ENCODE measurements around the gene FADS1.

FADS1 gene

DNA sequence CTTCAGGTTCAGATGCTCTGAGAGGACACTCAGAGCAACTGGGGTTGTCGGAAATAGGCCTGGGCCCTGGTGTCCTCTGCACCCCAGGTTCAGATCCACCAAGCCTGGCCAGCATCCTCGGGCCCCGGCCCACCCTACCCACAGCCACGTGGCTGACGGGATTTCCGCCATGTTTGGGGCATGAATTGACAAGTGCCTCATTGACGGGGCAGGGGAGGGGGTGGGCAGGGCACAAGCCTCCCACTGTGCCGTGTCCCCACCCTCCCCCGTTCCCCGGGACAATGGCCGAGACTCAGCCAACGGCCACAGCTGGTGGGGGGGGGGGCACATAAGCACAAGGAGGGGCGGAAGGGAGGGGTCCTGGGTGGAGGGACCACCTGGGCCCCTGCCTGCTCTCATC is 55.9 kb downstream of the FADS1 start:
- no peak for DNase-seq (ENCODE audit: low read depth)

DNA sequence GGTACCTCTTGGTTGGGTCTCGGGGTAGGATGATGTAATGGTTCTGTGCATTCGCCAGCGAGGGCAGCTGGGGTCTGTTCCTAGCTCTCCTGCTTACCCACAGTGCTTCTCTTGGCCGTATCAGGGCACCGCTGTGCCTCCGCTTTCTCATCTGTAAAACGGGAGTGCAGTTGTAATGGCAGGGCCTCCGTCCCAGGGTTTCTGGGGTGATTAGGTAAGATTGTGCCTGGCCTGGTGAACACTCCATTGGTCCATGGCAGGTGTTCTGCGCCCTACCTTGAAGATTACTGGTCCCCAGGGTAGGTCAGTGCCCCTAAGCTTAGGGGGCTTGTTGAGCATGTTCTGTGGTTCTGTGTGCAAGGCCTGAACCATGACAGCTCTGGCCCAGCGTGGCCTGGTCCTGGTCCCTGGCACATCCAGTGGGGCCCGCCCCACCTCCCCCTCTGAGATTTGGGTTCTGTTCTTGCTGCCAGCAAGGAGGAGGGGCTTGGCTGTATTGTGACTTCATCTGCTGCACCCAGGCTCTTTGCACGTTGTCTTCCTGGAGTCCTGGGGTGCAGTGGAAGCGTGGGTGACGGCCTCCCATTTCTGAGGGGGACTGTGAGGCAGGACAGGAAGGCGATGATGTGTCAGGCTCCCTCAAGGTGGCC is 59.5 kb downstream of the FADS1 start:
- DNase-seq (ENCODE audit: low read depth), result no peak

DNA sequence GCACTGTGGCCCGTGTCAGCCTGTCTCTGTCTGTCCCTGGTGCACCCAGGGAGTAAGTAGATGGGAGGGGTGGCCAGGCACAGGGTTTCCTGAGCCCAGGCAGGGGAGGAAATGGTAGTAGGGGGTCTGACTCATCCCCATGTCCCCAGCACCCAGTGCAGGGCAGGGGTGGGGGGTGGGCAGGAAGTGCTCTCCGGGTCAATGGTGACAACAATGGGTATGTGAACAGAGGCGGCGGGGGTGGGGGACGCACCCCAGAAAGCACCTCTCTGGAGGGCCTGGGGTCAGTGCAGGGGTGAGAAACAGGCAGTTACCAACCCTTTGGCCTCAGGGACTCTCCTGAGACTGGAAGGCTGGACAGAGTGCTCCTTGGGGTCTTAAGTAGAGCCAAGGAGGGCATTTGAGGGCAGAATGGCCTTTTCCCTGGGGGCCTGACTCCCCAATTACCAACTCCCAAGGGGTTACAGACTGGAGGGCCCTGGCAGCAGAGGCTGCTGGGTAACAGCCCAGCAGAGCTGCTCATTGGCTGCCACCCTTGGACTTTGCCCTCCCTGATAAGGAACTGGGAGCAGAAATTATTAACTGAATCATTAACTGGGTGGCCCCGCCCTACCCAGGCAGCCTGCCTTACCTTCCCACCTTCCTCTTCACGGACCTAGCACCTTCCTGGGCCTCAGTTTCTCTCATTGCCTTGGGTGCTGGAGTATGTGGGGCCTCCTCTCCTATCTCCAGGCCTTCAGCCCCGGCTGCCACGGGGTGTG is 60.2 kb downstream of the FADS1 start:
- DNase-seq (ENCODE audit: low read depth), result peak; percentile 15

DNA sequence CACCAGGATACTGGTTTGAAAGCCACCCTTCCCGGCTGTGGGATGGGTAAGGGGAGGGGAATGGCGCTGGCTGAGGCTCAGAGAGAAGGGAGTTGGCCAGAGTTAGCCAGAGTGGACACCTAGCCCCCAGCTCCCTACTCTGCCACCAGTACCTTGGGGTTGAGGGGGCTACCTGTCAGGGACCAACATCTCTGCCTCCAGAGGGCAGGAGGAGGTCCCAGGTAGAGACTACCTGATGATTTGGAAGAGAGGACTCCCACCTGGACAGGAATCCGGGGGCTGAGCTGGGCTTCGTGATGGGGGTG is 60.7 kb downstream of the FADS1 start:
- DNase-seq (ENCODE audit: low read depth), result no peak

DNA sequence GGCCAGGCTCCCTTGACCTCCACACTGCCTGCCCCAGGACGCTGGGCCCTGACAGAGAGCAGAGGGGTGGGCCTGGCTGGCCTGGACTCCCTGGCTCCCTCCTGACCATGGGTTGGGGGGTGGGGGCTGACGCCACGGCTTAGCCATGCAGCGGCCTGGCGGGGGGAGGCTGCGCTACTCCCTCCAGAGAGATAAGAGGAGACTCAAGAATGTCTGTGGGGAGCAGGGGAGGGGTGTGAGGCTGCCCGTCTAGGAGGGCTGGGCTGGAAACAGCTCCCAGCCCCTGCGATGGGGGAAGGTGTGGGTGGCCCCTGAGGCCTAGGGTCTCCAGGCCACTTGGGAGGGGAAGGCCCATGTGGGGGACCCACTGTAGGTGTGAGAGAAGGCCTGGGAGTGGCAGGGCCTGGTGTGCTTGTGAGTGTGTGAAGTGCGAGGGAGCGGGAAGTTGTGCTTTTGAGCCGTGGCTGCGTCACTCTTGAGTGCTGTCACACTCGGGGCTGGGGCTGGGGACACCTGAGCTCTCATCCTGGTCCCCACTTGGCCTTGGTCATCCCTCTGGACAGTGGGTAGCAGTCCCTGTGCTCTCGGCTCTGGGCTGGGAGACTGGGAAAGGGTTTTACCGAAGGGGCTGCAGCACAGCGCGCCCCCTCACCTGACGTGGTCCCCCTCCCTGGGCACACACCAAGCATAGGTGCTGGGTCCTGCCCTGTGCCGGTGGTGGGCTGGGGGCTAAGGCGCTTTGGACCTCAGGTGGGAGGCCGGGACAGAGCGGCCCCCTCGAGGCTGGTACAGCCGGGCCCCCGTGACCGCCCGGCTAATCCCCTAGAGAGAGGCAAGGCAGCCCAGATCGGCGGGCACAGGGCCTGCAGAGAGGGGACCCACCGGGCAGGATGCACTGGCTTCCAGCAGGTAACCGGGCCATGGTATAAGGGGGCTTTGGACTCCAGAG is 62.0 kb downstream of the FADS1 start:
- DNase-seq (ENCODE audit: low read depth), result no peak

DNA sequence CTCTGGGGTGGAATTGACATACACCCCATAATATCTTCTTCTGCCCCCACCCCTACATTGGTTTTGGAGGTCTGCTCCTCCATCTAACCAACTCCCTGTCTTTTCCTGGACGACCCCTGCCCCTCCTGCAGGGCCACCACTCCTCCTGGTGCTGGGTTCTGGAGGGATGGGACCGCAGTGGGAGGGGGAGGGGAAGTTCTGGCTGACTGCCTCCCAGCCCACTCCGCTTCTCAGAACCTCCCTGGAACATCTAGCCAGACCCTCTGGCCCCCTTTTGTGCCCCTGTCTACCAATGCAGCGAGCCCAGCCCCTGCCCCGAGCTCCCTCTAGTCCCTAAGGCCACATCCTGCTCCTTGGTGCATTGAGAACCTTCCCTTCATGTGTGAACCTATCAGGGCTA is 63.1 kb downstream of the FADS1 start:
- no peak for DNase-seq (ENCODE audit: low read depth)

DNA sequence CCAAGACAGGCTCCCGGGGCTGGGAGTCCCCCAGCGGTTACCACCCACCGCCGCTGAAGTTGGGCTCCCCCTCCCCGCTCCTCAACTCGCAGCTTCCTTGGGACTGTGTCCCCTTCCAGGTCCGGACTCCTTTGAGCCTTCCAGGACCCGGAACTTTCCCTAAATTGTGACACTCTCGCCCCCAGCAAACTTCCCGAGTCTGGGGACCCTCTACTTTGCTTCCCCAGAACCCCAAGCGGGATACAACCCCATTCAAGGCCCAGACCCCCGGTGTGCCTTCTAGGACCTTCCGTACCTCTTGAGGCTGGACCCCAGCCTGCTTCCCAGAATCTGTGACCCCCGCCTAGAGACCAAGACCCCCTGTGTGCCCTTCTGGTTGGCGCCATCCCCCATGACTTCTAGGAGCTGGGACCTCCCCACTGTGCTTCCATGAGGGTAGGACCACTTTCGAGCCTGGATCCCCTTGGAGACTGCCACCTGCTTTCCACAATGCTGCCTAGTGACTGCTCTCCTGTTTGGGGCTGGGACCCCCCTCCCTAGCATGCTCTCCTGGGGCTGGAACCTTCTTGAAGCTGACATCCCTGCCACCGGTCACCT is 63.8 kb downstream of the FADS1 start:
- no peak for DNase-seq (ENCODE audit: low read depth)

DNA sequence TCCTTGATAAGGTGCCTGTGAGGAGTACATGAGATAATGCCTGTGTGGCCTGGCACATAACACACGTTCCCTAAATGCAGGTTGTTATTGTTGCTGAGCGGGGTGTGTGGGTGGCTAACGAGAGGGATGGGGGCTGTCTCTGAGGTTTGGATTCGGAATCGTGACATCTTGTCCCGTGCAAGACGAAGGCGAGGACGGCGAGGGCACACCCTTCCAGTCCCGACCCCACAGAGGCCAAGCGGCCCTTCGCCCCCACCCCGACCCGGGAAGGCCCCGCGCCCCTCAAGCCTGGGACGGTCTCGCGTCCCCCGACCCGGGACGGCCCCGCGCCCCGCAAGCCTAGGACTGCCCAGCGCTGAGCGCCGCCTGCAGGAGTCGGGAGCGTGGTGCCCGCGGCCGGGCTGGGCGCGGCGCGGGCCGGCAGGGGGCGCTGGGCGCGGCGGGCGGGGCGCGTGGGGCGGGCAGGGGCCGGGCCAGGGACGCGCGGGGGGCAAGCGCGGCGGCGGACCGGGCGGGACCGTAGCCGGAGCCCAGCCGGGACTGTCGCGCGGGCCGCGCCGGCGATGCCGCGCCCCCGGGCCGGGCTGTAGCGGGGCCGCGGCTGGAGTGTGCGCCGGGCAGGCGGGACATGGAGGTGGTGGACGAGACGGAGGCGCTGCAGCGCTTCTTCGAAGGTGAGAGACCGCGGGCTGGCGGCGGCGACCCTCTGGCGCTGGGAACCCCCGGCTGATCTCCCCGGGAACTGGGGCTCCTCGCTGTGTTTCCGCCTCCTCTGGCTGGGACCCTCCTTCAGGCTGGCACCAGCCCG is 64.5 kb downstream of the FADS1 start, which contains the start of gene MYRF:
TSS of gene MYRF (plus strand) at position 520 of the 808 bp plus-strand sequence. CDS start at position 629, 109 bp downstream.
- peak; percentile 67 for DNase-seq (ENCODE audit: low read depth)

DNA sequence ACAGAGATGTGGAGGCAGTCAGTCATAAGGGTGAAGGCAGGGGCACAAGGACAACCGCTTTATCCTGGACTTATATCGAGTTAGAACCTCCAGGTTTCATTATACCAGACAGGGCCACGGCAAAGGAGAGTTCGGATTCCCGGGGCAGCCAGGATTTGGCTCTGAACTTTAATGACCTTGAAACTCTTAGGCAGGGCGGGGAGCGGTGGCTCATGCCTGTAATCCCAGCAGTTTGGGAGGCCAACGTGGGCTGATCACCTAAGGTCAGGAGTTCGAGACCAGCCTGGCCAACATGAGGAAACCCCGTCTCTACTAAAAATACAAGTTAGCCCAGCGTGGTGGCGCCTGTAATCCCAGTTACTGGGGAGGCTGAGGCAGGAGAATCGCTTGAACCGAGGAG is 65.4 kb downstream of the FADS1 start:
- no peak for DNase-seq (ENCODE audit: low read depth)

DNA sequence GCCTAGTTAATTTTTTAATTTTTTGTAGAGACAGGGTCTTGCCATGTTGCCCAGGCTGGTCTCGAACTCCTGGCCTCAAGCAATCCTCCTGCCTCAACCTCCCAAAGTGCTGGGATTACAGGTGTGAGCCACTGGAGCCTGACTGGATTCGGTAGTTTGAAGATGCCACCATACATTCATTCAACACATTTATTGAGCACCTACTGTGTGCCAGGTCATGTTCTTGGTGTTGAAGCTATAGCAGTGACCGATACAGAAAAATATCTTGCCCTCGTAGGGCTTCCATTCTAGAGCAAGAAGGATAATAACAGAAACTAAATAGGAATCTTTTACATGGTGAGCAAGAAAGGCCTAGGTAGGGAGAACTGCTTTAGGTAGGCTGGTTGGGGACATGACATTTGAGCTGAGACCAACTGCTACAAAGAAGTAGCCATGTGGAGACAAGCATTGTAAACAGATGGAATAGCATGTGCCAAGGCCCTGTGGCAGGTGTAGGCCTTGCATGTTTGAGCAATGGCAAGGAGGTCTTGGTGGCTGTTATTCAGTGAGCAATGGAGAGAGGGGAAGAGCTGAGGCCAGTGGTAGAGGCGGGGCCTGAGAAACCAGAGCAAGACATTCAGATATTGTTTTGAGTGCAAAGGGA is 66.1 kb downstream of the FADS1 start:
- DNase-seq (ENCODE audit: low read depth), result no peak

All from activated T-cell treated with anti-CD3 and anti-CD28 coated beads for 48 hours (primary cell).